HCT116 (cell line): ENCODE measurements around the gene SBF1. TPM values are rescaled to one million over a fixed set of nuclear protein-coding genes. Genes with fewer than 3 reads are reported as not detected.

ENCODE experiments used
- ATAC-seq: fragments of 200-7000 bp; cut with Tn5 transposase; 2 replicates; pipeline ENCODE4 v1.9.1; 2020; ENCODE audit warnings: mild to moderate bottlenecking, moderate library complexity
- BruUV-seq: library from RNA; stranded (reverse); fragments of 400-500 nt; replicated peaks from 2 replicates; lab custom pipeline; 2021; lab: Mats Ljungman, UMichigan
- CTCF ChIA-PET: fragments of 300-600 bp; sonication (Branson Sonifier 250); formaldehyde crosslinking; loops from one replicate; lab custom pipeline; 2021; ENCODE audit warnings: antibody characterized with exemption; lab: Charles Lee
- POLR2A ChIA-PET: fragments of 300-600, 350-600 bp; sonication (Branson Sonifier 250); formaldehyde crosslinking; loops from one replicate; lab custom pipeline; 2021; ENCODE audit warnings: antibody characterized with exemption; lab: Charles Lee
- RAD21 ChIA-PET, 2 experiments: fragments of 300-600 bp; sonication (Branson Sonifier 250); formaldehyde crosslinking; loops; one replicate each; lab custom pipeline; 2023; ENCODE audit warnings: low total read pairs in 2 of 2; ENCODE audit not compliant: uncharacterized antibody in 2 of 2, unreplicated experiment in 2 of 2, low non-redundant PET in 1 of 2; lab: Charles Lee
- DNase-seq: peaks from one replicate; pipeline ENCODE4 v3.0.0-alpha.2; 2010; ENCODE audit warnings: low read depth, low spot score
- H2AFZ ChIP-seq: fragments of 200-600 bp; shearing (Covaris generic), sonication (generic); 2 replicates; pipeline ENCODE4 v1.6.1; 2017; ENCODE audit warnings: low read depth, mixed run types, mixed read lengths, antibody characterized with exemption, low read length; ENCODE audit not compliant: poor library complexity, severe bottlenecking
- H3K27ac ChIP-seq: 2 replicates; pipeline ENCODE4 v1.5.1; 2012; ENCODE audit warnings: low read depth, low read length
- H3K27me3 ChIP-seq: fragments of 200-600 bp; sonication (generic); 2 replicates; pipeline ENCODE4 v1.6.1; 2016; ENCODE audit warnings: mixed run types, low read length, mixed read lengths; ENCODE audit not compliant: insufficient read depth
- H3K36me3 ChIP-seq, 2 experiments: fragments of 200-500 bp in 1 of 2; fragments of 200-600 bp in 1 of 2; sonication (Bioruptor generic) in 1 of 2; sonication (generic) in 1 of 2; 2 replicates each; pipeline versions ENCODE4 v1.5.1 to v1.6.1; 2014 to 2016; ENCODE audit warnings: low read length in 2 of 2, inconsistent platforms in 1 of 2, mixed read lengths in 1 of 2, mixed run types in 1 of 2; ENCODE audit not compliant: insufficient read depth in 2 of 2, control insufficient read depth in 1 of 2
- H3K4me1 ChIP-seq, 2 experiments: fragments of 200-600 bp in 1 of 2; sonication (generic) in 1 of 2; 2 replicates each; pipeline versions ENCODE4 v1.5.1 to v1.6.1; 2012 to 2017; ENCODE audit warnings: low read length in 2 of 2, inconsistent platforms in 1 of 2, mild to moderate bottlenecking in 1 of 2, mixed read lengths in 1 of 2, mixed run types in 1 of 2, moderate library complexity in 1 of 2; ENCODE audit not compliant: insufficient read depth in 2 of 2, control insufficient read depth in 1 of 2
- H3K4me2 ChIP-seq: fragments of 200-600 bp; sonication (generic); 2 replicates; pipeline ENCODE4 v1.6.1; 2017; ENCODE audit warnings: mixed run types, low read length, mixed read lengths
- H3K4me3 ChIP-seq, 2 experiments: fragments of 200-600 bp in 1 of 2; sonication (generic) in 1 of 2; replicated peaks in 1 of 2; 2 replicates each; pipeline ENCODE4 v1.5.1; 2011 to 2016; ENCODE audit warnings: low read length in 2 of 2, control low read depth in 1 of 2, low read depth in 1 of 2, mild to moderate bottlenecking in 1 of 2, mixed read lengths in 1 of 2, mixed run types in 1 of 2
- H3K79me2 ChIP-seq: fragments of 200-600 bp; sonication (generic); 2 replicates; pipeline ENCODE4 v1.6.1; 2017; ENCODE audit warnings: mild to moderate bottlenecking, mixed run types, low read length, moderate library complexity, mixed read lengths; ENCODE audit not compliant: insufficient read depth
- H3K9ac ChIP-seq: fragments of 200-600 bp; sonication (generic); 2 replicates; pipeline ENCODE4 v1.6.1; 2016; ENCODE audit warnings: low read length, mixed read lengths
- H3K9me2 ChIP-seq: fragments of 200-600 bp; sonication (generic), shearing (Covaris generic); 2 replicates; pipeline ENCODE4 v1.6.1; 2017; ENCODE audit warnings: mixed run types, mild to moderate bottlenecking, moderate library complexity; ENCODE audit not compliant: insufficient read depth
- H3K9me3 ChIP-seq, 2 experiments: fragments of 200-500 bp in 1 of 2; fragments of 200-600 bp in 1 of 2; sonication (Bioruptor generic) in 1 of 2; sonication (generic) in 1 of 2; 2 replicates each; pipeline ENCODE4 v1.6.1; 2014 to 2017; ENCODE audit warnings: low read length in 2 of 2, mixed read lengths in 2 of 2, inconsistent platforms in 1 of 2, low read depth in 1 of 2, mild to moderate bottlenecking in 1 of 2, mixed run types in 1 of 2, moderate library complexity in 1 of 2; ENCODE audit not compliant: control insufficient read depth in 1 of 2, insufficient read depth in 1 of 2
- H4K20me1 ChIP-seq: fragments of 200-600 bp; sonication (generic), shearing (Covaris generic); 2 replicates; pipeline ENCODE4 v1.6.1; 2017; ENCODE audit warnings: mixed run types, mild to moderate bottlenecking, moderate library complexity; ENCODE audit not compliant: insufficient read depth
- ATF3 ChIP-seq: IDR thresholded peaks from 2 replicates; pipeline ENCODE4 v1.6.1; 2012
- CBX3 ChIP-seq: IDR thresholded peaks from 2 replicates; pipeline ENCODE4 v1.6.1; 2012; ENCODE audit warnings: low read depth
- CTCF ChIP-seq, 3 experiments: fragments of 200-600 bp in 1 of 3; sonication (generic) in 1 of 3; IDR thresholded peaks in 2 of 3; conservative IDR thresholded peaks in 1 of 3; 2 replicates each; pipeline ENCODE4 v1.5.1; 2012 to 2017; ENCODE audit warnings: low read depth in 2 of 3, low read length in 2 of 3, antibody characterized with exemption in 1 of 3, borderline replicate concordance in 1 of 3, control low read depth in 1 of 3, mild to moderate bottlenecking in 1 of 3, mixed read lengths in 1 of 3, mixed run types in 1 of 3, moderate library complexity in 1 of 3; ENCODE audit not compliant: insufficient read depth in 1 of 3
- EGR1 ChIP-seq: IDR thresholded peaks from 2 replicates; pipeline ENCODE4 v1.6.1; 2012; ENCODE audit warnings: low read depth
- EZH2 ChIP-seq: fragments of 200-600 bp; sonication (generic); IDR thresholded peaks from 2 replicates; pipeline ENCODE4 v1.6.1; 2017; ENCODE audit warnings: antibody characterized with exemption, mixed run types
- EZH2phosphoT487 ChIP-seq: fragments of 200-600 bp; IDR thresholded peaks from 2 replicates; pipeline ENCODE4 v1.6.1; 2018; ENCODE audit warnings: antibody characterized with exemption, borderline replicate concordance
- FOSL1 ChIP-seq: IDR thresholded peaks from 2 replicates; pipeline ENCODE4 v1.6.1; 2012; ENCODE audit warnings: low read depth
- POLR2A ChIP-seq: IDR thresholded peaks from 2 replicates; pipeline ENCODE4 v1.7.0; 2011; ENCODE audit warnings: borderline replicate concordance; ENCODE audit not compliant: insufficient read depth, insufficient read length; ENCODE audit errors: extremely low read depth
- POLR2AphosphoS5 ChIP-seq: IDR thresholded peaks from 2 replicates; pipeline ENCODE4 v1.6.1; 2011; ENCODE audit warnings: mild to moderate bottlenecking, low read depth, low read length, moderate library complexity
- SIN3A ChIP-seq: IDR thresholded peaks from 2 replicates; pipeline ENCODE4 v1.6.1; 2012; ENCODE audit warnings: low read depth
- SP1 ChIP-seq: IDR thresholded peaks from 2 replicates; pipeline ENCODE4 v1.6.1; 2012; ENCODE audit warnings: low read depth
- SRF ChIP-seq: IDR thresholded peaks from 2 replicates; pipeline ENCODE4 v1.6.1; 2012; ENCODE audit warnings: low read depth
- ZFX ChIP-seq: fragments of 450-650 bp; IDR thresholded peaks from 2 replicates; pipeline ENCODE4 v1.6.1; 2017
- intact Hi-C: fragments of 100-400 bp; cut with micrococcal nuclease; formaldehyde crosslinking; loops from 2 replicates; pipeline ENCODE4 v1.10.0; 2022
- total RNA-seq: library from RNA; stranded (reverse); gene quantifications from one replicate; pipeline ENCODE4 v1.2.1, GENCODE V29; 2021; ENCODE audit not compliant: unreplicated experiment

The SBF1 gene
- total RNA-seq, 1 experiment from 2014 or later, result 91.1 TPM

GRCh38 chr22:50425179-50425916 is 49.5 kb downstream of the SBF1 start:
- no peaks in the 10 kb centered on the region for H3K4me1 ChIP-seq
- ChIA-PET POLR2A (no interaction called here), RAD21 (no interaction called here), CTCF (no interaction called here)
- H3K4me2 ChIP-seq, result no peak overlapping the region
- no peak for ATAC-seq
- no peak overlapping the region for H3K27ac ChIP-seq
- BruUV-seq, result no TSS peak
- intact Hi-C loops, result no loop called here
- no peaks in the 10 kb centered on the region for H3K27me3 ChIP-seq
- H3K4me3 ChIP-seq, result no peak overlapping the region
- no peaks in the 10 kb centered on the region for H3K79me2 ChIP-seq
- H3K9ac ChIP-seq, result no peak overlapping the region
- no peak overlapping the region for H2AFZ ChIP-seq
- no peak for DNase-seq
- TF ChIP-seq EZH2phosphoT487, result no peak
- no peak for TF ChIP-seq CBX3
- no peak for TF ChIP-seq POLR2A
- no peak for TF ChIP-seq ATF3
- no peak for TF ChIP-seq SIN3A
- TF ChIP-seq ZFX, result no peak
- no peaks in the 10 kb centered on the region for H3K9me2 ChIP-seq
- no peaks in the 10 kb centered on the region for H3K9me3 ChIP-seq
- H4K20me1 ChIP-seq, result no peaks in the 10 kb centered on the region
- peaks cover 23 to 42% of the 10 kb centered on the region in 2 experiments for H3K36me3 ChIP-seq

GRCh38 chr22:50423956-50424355 is 50.9 kb downstream of the SBF1 start:
- intact Hi-C loops, result no loop called here
- Histone ChIP-seq H2AFZ (no peak overlapping the region), H4K20me1 (no peaks in the 10 kb centered on the region), H3K27ac (no peak overlapping the region), H3K4me1 (no peaks in the 10 kb centered on the region), H3K36me3 (peaks cover 26 to 36% of the 10 kb centered on the region in 2 experiments), H3K4me2 (no peak overlapping the region)
- ATAC-seq, result no peak
- TF ChIP-seq FOSL1, result no peak
- TF ChIP-seq EZH2, result no peak
- TF ChIP-seq POLR2A, result no peak
- no peak for TF ChIP-seq POLR2AphosphoS5
- no peak for TF ChIP-seq SP1
- TF ChIP-seq EGR1, result no peak
- no peak for TF ChIP-seq CTCF (IDR thresholded peaks at IDR 0.05 in 2 of 3, conservative IDR thresholded peaks at IDR 0.05 in 1 of 3; ENCODE audit: borderline replicate concordance in 1 of 3, insufficient read depth in 1 of 3, low read depth in 2 of 3, low read length in 2 of 3)
- no peak for TF ChIP-seq SRF
- no peak for TF ChIP-seq CBX3
- no peak for TF ChIP-seq ZFX
- TF ChIP-seq, all 23 proteins: peak for 0
- H3K79me2 ChIP-seq, result no peaks in the 10 kb centered on the region
- H3K27me3 ChIP-seq, result no peaks in the 10 kb centered on the region
- H3K4me3 ChIP-seq, result no peak overlapping the region
- DNase-seq, result no peak
- H3K9me3 ChIP-seq, result no peaks in the 10 kb centered on the region
- RAD21 ChIA-PET, result no interaction called here
- BruUV-seq, result no TSS peak
- no peak overlapping the region for H3K9ac ChIP-seq
- CTCF ChIA-PET, result no interaction called here
- POLR2A ChIA-PET, result no interaction called here
- no peaks in the 10 kb centered on the region for H3K9me2 ChIP-seq
